NCI-H146 (cell line): ENCODE measurements around the gene ZNF536.
"Not testable (repeated sequence)": the region's sequence is repeated elsewhere in the genome, so short reads cannot be mapped to it uniquely, and the experiment has no call there.

Source experiments
- DNase-seq: peaks from one replicate; lab custom pipeline; 2025; lab: John Stamatoyannopoulos, UW

The ZNF536 gene

GRCh38 chr19:30341611-30342201 lies 30.5 kb upstream of the ZNF536 start:
- no peak for DNase-seq

GRCh38 chr19:30342901-30343300 lies 29.3 kb upstream of the ZNF536 start:
- DNase-seq, result no peak

GRCh38 chr19:30344446-30345425 lies 27.4 kb upstream of the ZNF536 start:
- no peak for DNase-seq

GRCh38 chr19:30345686-30346085 lies 26.5 kb upstream of the ZNF536 start:
- no peak for DNase-seq

GRCh38 chr19:30346468-30346867 lies 25.7 kb upstream of the ZNF536 start:
- not testable (repeated sequence) for DNase-seq

- DNase-seq, result no peak
Measured at GRCh38 chr19:30349131-30349730, 23.0 kb upstream of the ZNF536 start.

- no peak for DNase-seq
Measured at GRCh38 chr19:30350692-30351663, 21.2 kb upstream of the ZNF536 start.

GRCh38 chr19:30351774-30352173 lies 20.4 kb upstream of the ZNF536 start:
- no peak for DNase-seq

- no peak for DNase-seq
Measured at GRCh38 chr19:30353394-30353945, 18.7 kb upstream of the ZNF536 start.

GRCh38 chr19:30355586-30355985 lies 16.6 kb upstream of the ZNF536 start:
- no peak for DNase-seq

- no peak for DNase-seq
Measured at GRCh38 chr19:30356951-30357579, 15.1 kb upstream of the ZNF536 start.

GRCh38 chr19:30357580-30357954 lies 14.6 kb upstream of the ZNF536 start:
- no peak for DNase-seq

GRCh38 chr19:30358319-30358718 lies 13.9 kb upstream of the ZNF536 start:
- DNase-seq, result no peak

- no peak for DNase-seq
Measured at GRCh38 chr19:30358821-30359580, 13.2 kb upstream of the ZNF536 start.

GRCh38 chr19:30359936-30360335 lies 12.2 kb upstream of the ZNF536 start:
- no peak for DNase-seq

GRCh38 chr19:30360376-30361106 lies 11.6 kb upstream of the ZNF536 start:
- no peak for DNase-seq

- DNase-seq, result no peak
Measured at GRCh38 chr19:30361107-30361447, 11.1 kb upstream of the ZNF536 start.

GRCh38 chr19:30361721-30362120 lies 10.5 kb upstream of the ZNF536 start:
- no peak for DNase-seq

- DNase-seq, result no peak
Measured at GRCh38 chr19:30362156-30362754, 9.9 kb upstream of the ZNF536 start.
